Astrocyte (in vitro differentiated cells and primary cell): ENCODE data around the gene PPP4R2. TPM values are rescaled to one million over a fixed set of nuclear protein-coding genes. Genes with fewer than 3 reads are reported as not detected.

Experiments used
- DNase-seq: peaks from one replicate; pipeline ENCODE4 v3.0.0-alpha.2; 2010; ENCODE audit warnings: low read depth
- FAIRE-seq: peaks from 2 replicates; lab custom pipeline; 2011; peaks lifted over from hg19 to GRCh38; lab: Jason Lieb, UNC
- H2AFZ ChIP-seq: 2 replicates; pipeline ENCODE4 v1.6.0; 2012; ENCODE audit warnings: low read depth, low read length, inconsistent platforms
- H3K27ac ChIP-seq: 2 replicates; pipeline ENCODE4 v1.5.1; 2011; ENCODE audit warnings: low read depth, low read length, inconsistent platforms
- H3K27me3 ChIP-seq: 2 replicates; pipeline ENCODE4 v1.6.0; 2011; ENCODE audit warnings: low read length, inconsistent platforms; ENCODE audit not compliant: insufficient read depth
- H3K36me3 ChIP-seq: 2 replicates; pipeline ENCODE4 v1.5.1; 2011; ENCODE audit warnings: low read length, inconsistent platforms; ENCODE audit not compliant: insufficient read depth
- H3K4me1 ChIP-seq: 2 replicates; pipeline ENCODE4 v1.5.1; 2011; ENCODE audit warnings: low read length, inconsistent platforms; ENCODE audit not compliant: insufficient read depth
- H3K4me2 ChIP-seq: 2 replicates; pipeline ENCODE4 v1.6.0; 2012; ENCODE audit warnings: low read length, inconsistent platforms
- H3K4me3 ChIP-seq: 2 replicates; pipeline ENCODE4 v1.5.1; 2011; ENCODE audit warnings: low read depth, mild to moderate bottlenecking, low read length, inconsistent platforms; ENCODE audit not compliant: insufficient read depth
- H3K79me2 ChIP-seq: 2 replicates; pipeline ENCODE4 v1.6.0; 2012; ENCODE audit warnings: mild to moderate bottlenecking, low read length, inconsistent platforms; ENCODE audit not compliant: insufficient read depth
- H3K9ac ChIP-seq: 2 replicates; pipeline ENCODE4 v1.6.0; 2012; ENCODE audit warnings: mild to moderate bottlenecking, low read length, inconsistent platforms
- H3K9me3 ChIP-seq: 2 replicates; pipeline ENCODE4 v1.5.1; 2012; ENCODE audit warnings: low read depth, mild to moderate bottlenecking, low read length, inconsistent platforms; ENCODE audit not compliant: insufficient read depth
- H4K20me1 ChIP-seq: 2 replicates; pipeline ENCODE4 v1.6.0; 2012; ENCODE audit warnings: low read length, inconsistent platforms; ENCODE audit not compliant: insufficient read depth
- H3K27ac Mint-ChIP-seq: one replicate; pipeline ENCODE4 v1.8.0; 2021; ENCODE audit warnings: mild to moderate bottlenecking, mixed read lengths; ENCODE audit not compliant: unreplicated experiment
- H3K27me3 Mint-ChIP-seq: one replicate; pipeline ENCODE4 v1.8.0; 2021; ENCODE audit warnings: low read depth, mixed read lengths; ENCODE audit not compliant: unreplicated experiment
- H3K36me3 Mint-ChIP-seq: one replicate; pipeline ENCODE4 v1.8.0; 2021; ENCODE audit warnings: low read depth, mixed read lengths; ENCODE audit not compliant: unreplicated experiment
- H3K4me1 Mint-ChIP-seq: one replicate; pipeline ENCODE4 v1.8.0; 2021; ENCODE audit warnings: low read depth, mixed read lengths; ENCODE audit not compliant: unreplicated experiment
- H3K4me3 Mint-ChIP-seq: one replicate; pipeline ENCODE4 v1.8.0; 2021; ENCODE audit warnings: mild to moderate bottlenecking, moderate library complexity, mixed read lengths; ENCODE audit not compliant: unreplicated experiment
- H3K9me3 Mint-ChIP-seq: one replicate; pipeline ENCODE4 v1.8.0; 2021; ENCODE audit warnings: mild to moderate bottlenecking, mixed read lengths; ENCODE audit not compliant: unreplicated experiment
- EZH2 ChIP-seq: IDR thresholded peaks from 2 replicates; pipeline ENCODE4 v1.6.1; 2012; ENCODE audit warnings: mild to moderate bottlenecking, low read length, inconsistent platforms; ENCODE audit not compliant: insufficient read depth
- total RNA-seq: library from RNA; stranded (reverse); gene quantifications from 2 replicates; pipeline ENCODE4 v1.2.1, GENCODE V29; 2021
- TF ChIP-seq, protein P1 (sequence below): IDR thresholded peaks from 2 replicates; pipeline ENCODE4 v1.5.1; 2011; ENCODE audit warnings: low read depth, mild to moderate bottlenecking, inconsistent platforms, low read length, moderate library complexity; ENCODE audit not compliant: insufficient read depth

PPP4R2 gene
- total RNA-seq, 1 donor from 2014 or later = 98.5 TPM

DNA sequence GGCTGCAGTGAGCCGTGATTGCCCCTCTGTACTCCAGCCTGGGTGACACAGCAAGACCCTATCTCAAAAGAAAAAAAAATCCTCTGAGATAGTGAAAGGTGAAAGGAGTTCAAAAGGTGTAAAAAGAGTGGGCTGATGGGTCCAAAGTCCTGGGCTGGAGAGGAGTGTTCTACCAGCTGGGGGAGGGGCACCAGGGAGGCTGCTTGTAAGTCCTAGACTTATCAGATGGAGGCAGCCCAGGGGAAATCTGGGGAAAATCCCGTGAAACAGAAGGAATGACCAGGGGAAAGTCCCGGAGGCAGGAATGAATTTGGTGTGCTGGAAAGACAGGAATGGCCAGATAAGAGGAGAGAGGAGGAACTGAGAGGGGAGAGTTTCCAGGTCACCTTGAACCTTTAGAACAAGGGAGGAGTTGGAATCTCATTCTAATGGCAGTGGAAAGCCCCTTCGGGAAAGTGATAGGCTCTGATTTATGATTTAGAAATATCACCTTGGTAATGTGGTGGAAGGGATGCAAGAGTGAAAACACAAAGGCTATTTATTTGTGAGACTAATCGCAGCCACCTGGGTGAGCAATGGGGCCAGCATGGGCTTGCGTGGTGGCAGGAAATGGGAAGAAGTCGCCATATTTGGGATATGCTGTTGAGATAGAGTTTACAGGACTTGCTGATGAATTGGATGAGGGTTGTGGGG lies 23.4 kb upstream of the PPP4R2 start:
- DNase-seq = no peak
- TF ChIP-seq EZH2 = no peak
- TF ChIP-seq, protein P1, sequence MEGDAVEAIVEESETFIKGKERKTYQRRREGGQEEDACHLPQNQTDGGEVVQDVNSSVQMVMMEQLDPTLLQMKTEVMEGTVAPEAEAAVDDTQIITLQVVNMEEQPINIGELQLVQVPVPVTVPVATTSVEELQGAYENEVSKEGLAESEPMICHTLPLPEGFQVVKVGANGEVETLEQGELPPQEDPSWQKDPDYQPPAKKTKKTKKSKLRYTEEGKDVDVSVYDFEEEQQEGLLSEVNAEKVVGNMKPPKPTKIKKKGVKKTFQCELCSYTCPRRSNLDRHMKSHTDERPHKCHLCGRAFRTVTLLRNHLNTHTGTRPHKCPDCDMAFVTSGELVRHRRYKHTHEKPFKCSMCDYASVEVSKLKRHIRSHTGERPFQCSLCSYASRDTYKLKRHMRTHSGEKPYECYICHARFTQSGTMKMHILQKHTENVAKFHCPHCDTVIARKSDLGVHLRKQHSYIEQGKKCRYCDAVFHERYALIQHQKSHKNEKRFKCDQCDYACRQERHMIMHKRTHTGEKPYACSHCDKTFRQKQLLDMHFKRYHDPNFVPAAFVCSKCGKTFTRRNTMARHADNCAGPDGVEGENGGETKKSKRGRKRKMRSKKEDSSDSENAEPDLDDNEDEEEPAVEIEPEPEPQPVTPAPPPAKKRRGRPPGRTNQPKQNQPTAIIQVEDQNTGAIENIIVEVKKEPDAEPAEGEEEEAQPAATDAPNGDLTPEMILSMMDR = no peak
- H3K27ac ChIP-seq = no peak overlapping the region
- no peaks in the 10 kb centered on the region for H3K9me3 ChIP-seq
- Mint-ChIP-seq H3K9me3 (no peaks in the 10 kb centered on the region), H3K4me1 (peaks cover 3% of the 10 kb centered on the region), H3K27ac (no peak overlapping the region), H3K36me3 (peaks cover 26% of the 10 kb centered on the region), H3K4me3 (no peak overlapping the region), H3K27me3 (no peaks in the 10 kb centered on the region)
- no peaks in the 10 kb centered on the region for H3K27me3 ChIP-seq
- no peak overlapping the region for H3K9ac ChIP-seq
- H3K36me3 ChIP-seq = no peaks in the 10 kb centered on the region
- no peak overlapping the region for H3K4me3 ChIP-seq
- no peaks in the 10 kb centered on the region for H4K20me1 ChIP-seq
- H3K4me1 ChIP-seq = no peaks in the 10 kb centered on the region
- no peak for FAIRE-seq
- H2AFZ ChIP-seq = no peak overlapping the region
- no peak overlapping the region for H3K4me2 ChIP-seq
- H3K79me2 ChIP-seq = no peaks in the 10 kb centered on the region

GRCh38 chr3:72973786-72974185 lies 22.8 kb upstream of the PPP4R2 start:
- Histone ChIP-seq H3K4me1 (no peaks in the 10 kb centered on the region), H4K20me1 (no peaks in the 10 kb centered on the region), H3K36me3 (no peaks in the 10 kb centered on the region), H2AFZ (no peak overlapping the region), H3K27me3 (no peaks in the 10 kb centered on the region), H3K79me2 (no peaks in the 10 kb centered on the region), H3K4me2 (no peak overlapping the region), H3K9me3 (no peaks in the 10 kb centered on the region), H3K9ac (no peak overlapping the region), H3K27ac (no peak overlapping the region), H3K4me3 (no peak overlapping the region)
- Mint-ChIP-seq H3K27ac (no peak overlapping the region), H3K27me3 (no peaks in the 10 kb centered on the region), H3K36me3 (peaks cover 25% of the 10 kb centered on the region), H3K4me3 (no peak overlapping the region), H3K4me1 (peaks cover 3% of the 10 kb centered on the region), H3K9me3 (no peaks in the 10 kb centered on the region)
- TF ChIP-seq, protein P1 = no peak
- FAIRE-seq = no peak
- DNase-seq = no peak

DNA sequence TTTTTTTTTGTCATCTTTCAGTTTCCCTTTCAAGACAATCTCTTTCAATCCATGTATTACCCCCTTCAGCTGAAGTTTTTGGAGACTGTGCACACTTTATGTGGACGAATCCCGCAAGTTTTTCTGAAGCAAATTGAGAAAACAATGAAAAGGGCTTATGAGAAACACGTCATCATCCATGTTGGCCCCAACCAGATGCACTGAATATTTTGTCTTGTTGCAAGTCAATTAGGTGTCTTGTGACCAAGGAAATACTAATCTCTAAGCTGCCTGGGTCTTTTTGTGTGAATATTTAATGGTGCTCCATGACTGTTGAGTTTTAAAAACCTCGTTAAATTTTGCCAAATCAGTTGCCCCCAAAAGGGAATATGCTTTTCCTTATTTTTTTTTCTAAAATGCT lies 21.7 kb upstream of the PPP4R2 start:
- no peaks in the 10 kb centered on the region for H3K79me2 ChIP-seq
- no peaks in the 10 kb centered on the region for H3K4me1 ChIP-seq
- no peaks in the 10 kb centered on the region for H3K9me3 ChIP-seq
- Mint-ChIP-seq H3K4me1 (peaks cover 3% of the 10 kb centered on the region), H3K9me3 (no peaks in the 10 kb centered on the region), H3K27ac (no peak overlapping the region), H3K4me3 (no peak overlapping the region), H3K36me3 (peaks cover 27% of the 10 kb centered on the region), H3K27me3 (no peaks in the 10 kb centered on the region)
- H4K20me1 ChIP-seq = no peaks in the 10 kb centered on the region
- H3K4me3 ChIP-seq = no peak overlapping the region
- no peaks in the 10 kb centered on the region for H3K36me3 ChIP-seq
- TF ChIP-seq, protein P1 = no peak
- TF ChIP-seq EZH2 = no peak
- no peaks in the 10 kb centered on the region for H3K27me3 ChIP-seq
- FAIRE-seq (no peak), DNase-seq (no peak)
- H3K27ac ChIP-seq = no peak overlapping the region
- H2AFZ ChIP-seq = no peak overlapping the region
- H3K9ac ChIP-seq = no peak overlapping the region
- H3K4me2 ChIP-seq = no peak overlapping the region
